ENCODE results near the gene DISC1. TPM values are rescaled to one million over a fixed set of nuclear protein-coding genes. Genes with fewer than 3 reads are reported as not detected.
"Not testable (repeated sequence)": the region's sequence is repeated elsewhere in the genome, so short reads cannot be mapped to it uniquely, and the experiment has no call there.

The DISC1 gene
- total RNA-seq, 2 experiments from 2014 or later: 9.8 to 11.2 TPM

- DNase-seq (no peak), ATAC-seq (ENCODE audit: low read depth) (no peak)
- H3K4me3 Mint-ChIP-seq: no peak overlapping the region
- peaks cover 2% of the 10 kb centered on the region for H3K9me3 Mint-ChIP-seq
- no peak overlapping the region for H3K27ac Mint-ChIP-seq
- H3K36me3 Mint-ChIP-seq: peaks cover 3% of the 10 kb centered on the region
- no peaks in the 10 kb centered on the region for H3K4me1 Mint-ChIP-seq
- peaks cover 2% of the 10 kb centered on the region for H3K27me3 Mint-ChIP-seq
- POLR2A ChIA-PET: no interaction called here
Measured at GRCh38 chr1:231933711-231934626, 307.4 kb downstream of the DISC1 start.

GRCh38 chr1:231934797-231935196 lies 308.2 kb downstream of the DISC1 start:
- Mint-ChIP-seq H3K4me3 (no peak overlapping the region), H3K9me3 (peaks cover 2% of the 10 kb centered on the region), H3K36me3 (peaks cover 3% of the 10 kb centered on the region), H3K4me1 (no peaks in the 10 kb centered on the region), H3K27me3 (peaks cover 2% of the 10 kb centered on the region), H3K27ac (no peak overlapping the region)
- POLR2A ChIA-PET: no interaction called here
- ATAC-seq (ENCODE audit: low read depth): no peak
- no peak for DNase-seq

GRCh38 chr1:231935856-231936255 lies 309.3 kb downstream of the DISC1 start:
- ATAC-seq (ENCODE audit: low read depth): no peak
- no peak overlapping the region for H3K4me3 Mint-ChIP-seq
- no peaks in the 10 kb centered on the region for H3K27me3 Mint-ChIP-seq
- DNase-seq: no peak
- peaks cover 3% of the 10 kb centered on the region for H3K36me3 Mint-ChIP-seq
- H3K27ac Mint-ChIP-seq: no peak overlapping the region
- H3K9me3 Mint-ChIP-seq: peaks cover 2% of the 10 kb centered on the region
- no peaks in the 10 kb centered on the region for H3K4me1 Mint-ChIP-seq
- POLR2A ChIA-PET: no interaction called here

GRCh38 chr1:231936983-231937775 lies 310.6 kb downstream of the DISC1 start:
- Mint-ChIP-seq H3K9me3 (peaks cover 3% of the 10 kb centered on the region), H3K27ac (no peak overlapping the region), H3K36me3 (peaks cover 3% of the 10 kb centered on the region), H3K4me1 (no peaks in the 10 kb centered on the region), H3K4me3 (no peak overlapping the region), H3K27me3 (no peaks in the 10 kb centered on the region)
- ATAC-seq (ENCODE audit: low read depth): no peak
- POLR2A ChIA-PET: no interaction called here
- DNase-seq: no peak

DNA sequence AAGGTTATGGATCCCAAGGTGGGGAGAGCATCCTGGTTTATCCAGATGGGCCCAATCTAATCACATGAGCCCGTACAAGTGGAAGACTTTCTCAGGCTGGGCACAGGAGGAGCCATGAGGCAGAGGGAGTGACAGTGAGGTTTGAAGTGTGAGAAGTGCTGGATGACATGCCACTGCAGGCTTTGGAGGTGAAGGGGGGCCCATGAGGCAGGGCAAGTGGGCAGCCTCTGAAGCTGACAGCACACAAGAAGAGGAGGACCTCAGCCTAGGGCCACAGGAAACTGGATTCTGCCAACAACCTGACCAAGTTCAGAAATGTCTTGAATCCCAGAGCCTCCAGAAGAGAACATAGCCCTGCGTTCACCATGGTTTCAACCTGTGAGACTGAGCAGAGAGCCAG lies 311.6 kb downstream of the DISC1 start:
- no peaks in the 10 kb centered on the region for H3K4me1 Mint-ChIP-seq

DNA sequence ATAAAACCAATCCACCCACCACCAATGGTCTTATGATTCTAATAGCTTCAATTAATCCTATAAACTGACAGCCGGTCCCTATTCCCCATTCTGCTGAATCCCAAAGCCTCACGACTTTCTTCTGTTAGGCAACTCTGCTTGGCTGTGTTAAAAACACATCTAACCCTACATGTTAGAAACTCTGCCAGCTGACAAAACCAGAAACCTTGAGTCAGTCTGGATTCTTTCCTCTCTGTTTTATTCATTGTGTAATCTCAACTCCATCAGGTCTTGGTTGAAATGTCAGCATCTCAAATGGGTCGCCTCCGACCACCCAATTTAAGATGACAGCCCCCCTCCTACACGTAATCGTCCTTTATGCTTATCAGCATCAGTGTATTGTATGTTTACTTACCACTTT lies 312.1 kb downstream of the DISC1 start:
- no peak for ATAC-seq (ENCODE audit: low read depth)
- Mint-ChIP-seq H3K27me3 (no peaks in the 10 kb centered on the region), H3K27ac (no peak overlapping the region)

More for the DNA sequence above, 311.6 kb downstream of the DISC1 start:
- Mint-ChIP-seq H3K27me3 (no peaks in the 10 kb centered on the region), H3K36me3 (peaks cover 5% of the 10 kb centered on the region), H3K4me3 (no peak overlapping the region), H3K27ac (no peak overlapping the region), H3K9me3 (peaks cover 5% of the 10 kb centered on the region)
- no peak for ATAC-seq (ENCODE audit: low read depth)
- DNase-seq: no peak
- POLR2A ChIA-PET: no interaction called here

GRCh38 chr1:231939118-231939517 lies 312.5 kb downstream of the DISC1 start:
- Mint-ChIP-seq H3K27me3 (no peaks in the 10 kb centered on the region), H3K9me3 (peaks cover 3% of the 10 kb centered on the region), H3K27ac (no peak overlapping the region), H3K4me1 (no peaks in the 10 kb centered on the region), H3K4me3 (no peak overlapping the region), H3K36me3 (peaks cover 5% of the 10 kb centered on the region)
- POLR2A ChIA-PET: no interaction called here
- DNase-seq (no peak), ATAC-seq (ENCODE audit: low read depth) (no peak)

More for the DNA sequence above, 312.1 kb downstream of the DISC1 start:
- Mint-ChIP-seq H3K4me3 (no peak overlapping the region), H3K36me3 (peaks cover 5% of the 10 kb centered on the region), H3K9me3 (peaks cover 3% of the 10 kb centered on the region), H3K4me1 (no peaks in the 10 kb centered on the region)
- POLR2A ChIA-PET: no interaction called here
- DNase-seq: no peak

- DNase-seq (no peak), ATAC-seq (ENCODE audit: low read depth) (no peak)
- Mint-ChIP-seq H3K9me3 (peaks cover 3% of the 10 kb centered on the region), H3K4me1 (no peaks in the 10 kb centered on the region), H3K27ac (no peak overlapping the region), H3K36me3 (peaks cover 7% of the 10 kb centered on the region), H3K27me3 (no peaks in the 10 kb centered on the region), H3K4me3 (no peak overlapping the region)
- POLR2A ChIA-PET: no interaction called here
Measured at GRCh38 chr1:231940116-231940515, 313.5 kb downstream of the DISC1 start.

GRCh38 chr1:231940701-231941100 lies 314.1 kb downstream of the DISC1 start:
- H3K36me3 Mint-ChIP-seq: peaks cover 12% of the 10 kb centered on the region
- ATAC-seq (ENCODE audit: low read depth): no peak

GRCh38 chr1:231943084-231943483 lies 316.5 kb downstream of the DISC1 start:
- Mint-ChIP-seq H3K9me3 (peaks cover 5% of the 10 kb centered on the region), H3K4me3 (no peak overlapping the region), H3K27me3 (no peaks in the 10 kb centered on the region), H3K36me3 (peaks cover 12% of the 10 kb centered on the region), H3K4me1 (no peaks in the 10 kb centered on the region), H3K27ac (no peak overlapping the region)
- ATAC-seq (ENCODE audit: low read depth) (no peak), DNase-seq (no peak)
- POLR2A ChIA-PET: no interaction called here

More at GRCh38 chr1:231940701-231941100, 314.1 kb downstream of the DISC1 start:
- H3K9me3 Mint-ChIP-seq: peaks cover 3% of the 10 kb centered on the region
- H3K27ac Mint-ChIP-seq: no peak overlapping the region
- no peaks in the 10 kb centered on the region for H3K27me3 Mint-ChIP-seq
- H3K4me3 Mint-ChIP-seq: no peak overlapping the region
- no peaks in the 10 kb centered on the region for H3K4me1 Mint-ChIP-seq
- DNase-seq: no peak
- POLR2A ChIA-PET: no interaction called here

- H3K27ac Mint-ChIP-seq; ATAC-seq (ENCODE audit: low read depth); H3K9me3 Mint-ChIP-seq; H3K4me3 Mint-ChIP-seq; H3K4me1 Mint-ChIP-seq; H3K36me3 Mint-ChIP-seq; DNase-seq; POLR2A ChIA-PET; H3K27me3 Mint-ChIP-seq: not testable (repeated sequence)
Measured at GRCh38 chr1:231948102-231948501, 321.5 kb downstream of the DISC1 start.

DNA sequence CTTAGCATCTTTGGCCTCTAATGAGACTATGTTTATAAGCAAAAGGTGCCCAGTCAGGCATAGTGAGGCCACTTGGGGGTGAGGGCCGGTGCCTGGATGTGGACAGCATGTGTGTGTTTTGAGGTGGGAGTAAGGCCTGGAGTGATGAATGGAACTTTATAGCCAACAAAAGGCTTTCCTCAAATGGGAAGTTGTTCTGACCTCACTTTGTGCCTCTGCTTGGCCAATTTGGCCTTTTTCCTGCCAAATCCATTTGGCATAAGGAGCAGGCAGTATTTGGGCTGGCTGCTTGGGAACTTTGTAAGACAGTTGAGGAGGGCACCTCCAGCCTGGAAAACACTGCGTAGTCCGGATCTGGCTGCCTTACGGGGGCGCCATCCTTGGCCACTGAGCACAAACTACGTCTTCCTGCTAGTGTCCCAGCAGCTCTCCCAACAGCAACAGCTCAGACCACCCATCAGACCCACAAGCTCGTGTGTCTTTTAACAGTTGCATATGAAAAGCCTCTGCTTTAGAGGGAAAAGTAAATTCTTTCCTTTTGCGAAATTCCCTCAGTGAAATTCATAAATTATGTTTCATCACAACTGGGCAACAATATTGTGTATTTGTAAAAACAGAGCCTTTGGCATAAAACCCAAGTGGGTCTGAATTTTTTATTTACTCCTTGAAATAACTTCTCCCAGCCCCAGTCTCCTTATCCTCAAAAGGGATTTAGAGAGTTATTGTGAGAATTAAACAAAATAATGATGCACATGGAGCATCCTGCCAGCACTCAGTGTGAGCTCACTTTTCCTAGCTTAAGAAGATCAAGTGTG lies 322.9 kb downstream of the DISC1 start:
- peaks cover 9% of the 10 kb centered on the region for H3K36me3 Mint-ChIP-seq
- no peak overlapping the region for H3K27ac Mint-ChIP-seq
- no peak for DNase-seq
- ATAC-seq (ENCODE audit: low read depth): no peak
- POLR2A ChIA-PET: no interaction called here
- peaks cover 4% of the 10 kb centered on the region for H3K9me3 Mint-ChIP-seq
- H3K4me3 Mint-ChIP-seq: no peak overlapping the region
- no peaks in the 10 kb centered on the region for H3K4me1 Mint-ChIP-seq
- no peaks in the 10 kb centered on the region for H3K27me3 Mint-ChIP-seq
